Activated T-helper 2 cell treated with anti-CD3 and anti-CD28 coated beads, Interferon-gamma antibody, Interleukin-2, Interleukin-4, amounts not matched to agents 10 μg/mL and 5 μg/mL and 100 μg/mL, durations not matched to agents 14 hours and 24 hours and 36 hours (primary cell): ENCODE data around the gene DDN. TPM values are rescaled to one million over a fixed set of nuclear protein-coding genes. Genes with fewer than 3 reads are reported as not detected.
A peak's percentile ranks its signal among the peaks of the same experiment; 100 is the strongest.

Source experiments
- DNase-seq: peaks from one replicate; pipeline ENCODE4 v3.0.0; 2021; ENCODE audit warnings: low spot score
- H3K27ac Mint-ChIP-seq: one replicate; pipeline ENCODE4 v1.8.0; 2021; ENCODE audit warnings: mixed read lengths
- H3K27me3 Mint-ChIP-seq: one replicate; pipeline ENCODE4 v1.8.0; 2021; ENCODE audit warnings: low read depth, mixed read lengths
- H3K36me3 Mint-ChIP-seq: one replicate; pipeline ENCODE4 v1.8.0; 2021; ENCODE audit warnings: low read depth, mixed read lengths
- H3K4me1 Mint-ChIP-seq: one replicate; pipeline ENCODE4 v1.8.0; 2021; ENCODE audit warnings: low read depth, mixed read lengths
- H3K4me3 Mint-ChIP-seq: one replicate; pipeline ENCODE4 v1.8.0; 2021; ENCODE audit warnings: low read depth, mild to moderate bottlenecking, moderate library complexity, mixed read lengths
- H3K9me3 Mint-ChIP-seq: one replicate; pipeline ENCODE4 v1.8.0; 2021; ENCODE audit warnings: mixed read lengths
- intact Hi-C: fragments of 100-400 bp; cut with micrococcal nuclease; formaldehyde crosslinking; loops from one replicate; pipeline ENCODE4 v1.15.1; 2023
- total RNA-seq: library from RNA; stranded (reverse); gene quantifications from 2 replicates; pipeline ENCODE4 v1.2.3, GENCODE V29; 2022

The DDN gene
- total RNA-seq, 1 donor from 2014 or later: 0.91 TPM

DNA sequence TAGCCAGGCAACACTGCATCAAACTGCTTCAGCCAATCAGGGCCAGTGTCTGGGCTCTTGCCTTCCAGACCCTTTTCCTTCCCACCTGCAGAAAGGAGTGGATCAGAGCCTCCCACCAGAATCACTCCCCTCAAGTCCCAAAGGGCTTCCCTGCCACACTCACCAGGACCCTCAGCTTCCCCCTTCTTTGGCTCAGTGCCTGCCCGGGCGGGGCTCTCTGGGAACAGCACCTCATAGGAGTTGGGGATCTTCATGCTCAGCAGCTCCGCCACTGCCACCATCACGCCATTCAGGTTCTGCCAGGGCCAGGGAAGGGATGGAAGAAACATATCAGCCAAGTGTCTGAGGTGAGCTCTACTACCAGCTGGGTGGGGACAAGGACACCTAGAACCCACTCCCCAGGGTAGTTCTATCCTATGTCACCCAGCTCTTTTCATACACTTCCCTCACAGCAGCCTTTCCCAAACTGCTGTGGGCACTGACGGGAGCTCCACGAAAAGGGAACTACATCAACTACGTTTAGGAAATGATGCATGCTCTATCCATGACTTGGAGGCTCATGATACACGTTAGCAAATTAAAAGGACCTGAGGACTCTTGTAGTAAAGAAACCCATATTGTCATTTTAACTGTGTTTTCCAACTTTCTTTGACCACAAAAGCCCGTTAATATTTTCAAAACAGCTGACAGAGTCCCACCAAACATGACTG is 28.8 kb upstream of the DDN start:
- DNase-seq: no peak
- peaks cover 72% of the 10 kb centered on the region for H3K36me3 Mint-ChIP-seq

DNA sequence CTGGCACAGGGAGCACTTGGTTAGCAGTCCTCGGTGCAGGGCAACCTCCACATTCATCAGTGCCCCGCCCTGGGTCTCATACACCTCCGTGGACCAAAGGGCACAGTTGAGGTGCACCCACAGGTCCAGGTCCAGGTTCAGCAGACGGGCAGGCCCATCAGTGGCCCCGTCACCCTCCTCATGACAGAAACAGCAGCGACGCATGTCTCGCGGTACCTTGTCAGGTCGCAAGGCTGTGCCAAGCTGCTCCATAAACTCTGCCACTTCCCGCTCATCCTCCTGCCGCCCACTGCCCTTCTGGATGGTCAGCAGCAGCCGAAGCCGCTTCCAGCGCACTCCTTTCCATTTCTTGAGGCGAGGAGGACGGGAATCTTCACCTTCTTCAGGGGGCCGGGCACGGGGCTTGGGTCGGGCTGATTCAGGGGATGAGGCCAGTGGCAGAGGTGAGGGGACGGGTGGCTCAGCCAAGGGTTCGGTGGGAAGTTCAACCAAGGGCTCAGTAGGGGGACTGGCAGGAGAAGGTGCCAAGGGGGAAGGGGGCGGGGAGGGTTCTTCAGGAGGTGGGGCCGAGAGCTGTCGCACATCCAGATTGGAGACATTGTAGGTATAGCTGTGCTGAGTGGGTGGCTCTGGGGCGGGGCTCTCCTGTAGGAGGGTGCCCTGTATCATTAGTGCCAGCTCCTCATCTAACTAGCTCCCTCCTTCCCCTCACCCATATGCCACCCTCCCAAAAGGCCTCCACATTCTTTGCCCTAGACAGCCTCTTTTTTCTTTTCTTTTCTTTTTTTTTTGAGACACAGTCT is 27.7 kb upstream of the DDN start:
- H3K27me3 Mint-ChIP-seq: no peaks in the 10 kb centered on the region
- no peak overlapping the region for H3K4me3 Mint-ChIP-seq
- H3K9me3 Mint-ChIP-seq: no peaks in the 10 kb centered on the region
- no peak for DNase-seq
- intact Hi-C loops: no loop called here
- H3K27ac Mint-ChIP-seq: no peak overlapping the region
- peaks cover 75% of the 10 kb centered on the region for H3K36me3 Mint-ChIP-seq
- H3K4me1 Mint-ChIP-seq: no peaks in the 10 kb centered on the region

More for the DNA sequence above, 28.8 kb upstream of the DDN start:
- no peaks in the 10 kb centered on the region for H3K4me1 Mint-ChIP-seq
- H3K27me3 Mint-ChIP-seq: no peaks in the 10 kb centered on the region
- intact Hi-C loops: no loop called here
- no peak overlapping the region for H3K4me3 Mint-ChIP-seq
- H3K27ac Mint-ChIP-seq: no peak overlapping the region
- no peaks in the 10 kb centered on the region for H3K9me3 Mint-ChIP-seq

DNA sequence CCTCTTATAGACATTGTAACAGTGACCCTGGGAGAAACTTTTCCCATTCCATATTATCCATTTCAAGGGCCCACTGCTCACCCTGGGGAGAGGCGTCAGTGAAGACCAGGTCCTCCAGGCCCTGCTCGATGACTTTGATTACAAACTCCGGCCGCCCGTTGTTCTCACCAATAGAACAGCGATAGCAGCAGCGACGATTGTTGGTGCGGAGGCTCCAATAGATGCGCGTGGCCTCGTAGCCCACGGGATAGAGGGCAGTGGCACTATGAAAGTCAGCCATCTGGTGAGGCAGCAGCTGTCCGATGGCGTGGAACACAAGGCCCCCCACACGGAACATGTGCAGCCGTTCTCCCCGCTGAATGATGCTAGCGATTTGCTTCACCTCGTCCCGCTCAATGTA is 26.9 kb upstream of the DDN start:
- Mint-ChIP-seq H3K36me3 (peaks cover 72% of the 10 kb centered on the region), H3K27ac (no peak overlapping the region), H3K4me3 (no peak overlapping the region), H3K4me1 (no peaks in the 10 kb centered on the region), H3K9me3 (no peaks in the 10 kb centered on the region), H3K27me3 (no peaks in the 10 kb centered on the region)
- intact Hi-C loops: no loop called here
- no peak for DNase-seq

DNA sequence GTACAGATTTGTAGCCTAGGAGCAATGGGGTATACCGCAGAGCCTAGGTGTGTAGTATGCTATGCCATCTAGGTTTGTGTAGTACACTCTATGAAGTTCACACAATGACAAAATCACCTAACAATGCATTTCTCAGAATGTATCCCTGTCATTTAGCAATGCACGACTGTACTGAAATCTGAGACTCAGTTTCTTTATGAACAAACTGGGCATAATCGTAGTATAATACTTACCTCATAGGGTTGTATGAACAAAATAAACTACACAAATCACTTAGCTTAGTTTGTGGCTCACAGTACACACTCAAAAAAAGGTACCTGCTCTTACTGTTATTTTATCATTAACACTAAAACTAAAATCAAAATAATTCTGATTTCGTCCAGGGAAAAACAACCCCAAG is 26.3 kb upstream of the DDN start:
- intact Hi-C loops: no loop called here
- Mint-ChIP-seq H3K4me3 (no peak overlapping the region), H3K27ac (no peak overlapping the region), H3K36me3 (peaks cover 68% of the 10 kb centered on the region), H3K9me3 (no peaks in the 10 kb centered on the region), H3K4me1 (no peaks in the 10 kb centered on the region), H3K27me3 (no peaks in the 10 kb centered on the region)
- DNase-seq: no peak

DNA sequence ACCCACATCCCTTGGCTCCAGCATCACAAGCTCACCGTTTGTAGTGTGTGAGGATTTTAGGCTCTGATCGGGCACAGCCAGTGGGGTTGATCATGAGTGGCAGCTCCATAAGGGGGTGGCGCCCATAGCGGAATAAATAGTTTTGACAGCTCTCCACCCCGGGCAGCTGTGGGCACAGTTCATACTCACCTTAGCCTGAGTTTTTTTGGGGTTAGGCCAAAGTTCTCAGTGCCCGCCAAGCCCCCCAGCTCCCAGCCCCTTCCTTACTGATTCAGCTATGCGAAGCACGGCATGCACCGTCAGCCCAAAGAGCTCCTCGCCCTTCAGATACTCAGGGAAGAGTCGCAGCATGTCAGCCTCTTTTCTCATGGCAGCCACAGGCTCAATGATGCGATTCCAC is 25.4 kb upstream of the DDN start:
- H3K27me3 Mint-ChIP-seq: no peaks in the 10 kb centered on the region
- H3K36me3 Mint-ChIP-seq: peaks cover 68% of the 10 kb centered on the region
- intact Hi-C loops: no loop called here
- H3K4me3 Mint-ChIP-seq: no peak overlapping the region
- H3K4me1 Mint-ChIP-seq: peaks cover 5% of the 10 kb centered on the region
- no peak overlapping the region for H3K27ac Mint-ChIP-seq
- no peak for DNase-seq
- H3K9me3 Mint-ChIP-seq: no peaks in the 10 kb centered on the region

DNA sequence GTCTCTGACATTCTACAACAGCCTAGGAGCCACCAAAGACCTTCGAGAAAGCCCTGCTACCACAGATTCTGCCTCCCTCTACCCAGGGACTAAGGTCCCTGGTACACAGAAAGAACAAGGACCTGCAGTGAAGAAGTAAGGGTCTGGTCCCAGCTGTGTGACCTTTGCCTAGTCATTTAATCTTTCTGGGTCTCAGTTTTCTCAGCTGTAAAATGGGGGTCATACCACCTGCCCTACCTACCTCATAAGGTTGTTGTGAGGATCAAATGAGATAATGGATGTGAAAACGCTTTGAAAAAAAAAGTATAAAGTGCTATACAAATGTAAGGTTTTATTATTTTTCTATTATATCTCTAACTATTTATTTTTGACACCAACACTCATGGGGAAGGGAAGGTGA is 24.6 kb upstream of the DDN start:
- intact Hi-C loops: no loop called here
- peaks cover 67% of the 10 kb centered on the region for H3K36me3 Mint-ChIP-seq
- H3K27ac Mint-ChIP-seq: no peak overlapping the region
- no peaks in the 10 kb centered on the region for H3K9me3 Mint-ChIP-seq
- peaks cover 10% of the 10 kb centered on the region for H3K4me1 Mint-ChIP-seq
- no peak overlapping the region for H3K4me3 Mint-ChIP-seq
- no peak for DNase-seq
- no peaks in the 10 kb centered on the region for H3K27me3 Mint-ChIP-seq

DNA sequence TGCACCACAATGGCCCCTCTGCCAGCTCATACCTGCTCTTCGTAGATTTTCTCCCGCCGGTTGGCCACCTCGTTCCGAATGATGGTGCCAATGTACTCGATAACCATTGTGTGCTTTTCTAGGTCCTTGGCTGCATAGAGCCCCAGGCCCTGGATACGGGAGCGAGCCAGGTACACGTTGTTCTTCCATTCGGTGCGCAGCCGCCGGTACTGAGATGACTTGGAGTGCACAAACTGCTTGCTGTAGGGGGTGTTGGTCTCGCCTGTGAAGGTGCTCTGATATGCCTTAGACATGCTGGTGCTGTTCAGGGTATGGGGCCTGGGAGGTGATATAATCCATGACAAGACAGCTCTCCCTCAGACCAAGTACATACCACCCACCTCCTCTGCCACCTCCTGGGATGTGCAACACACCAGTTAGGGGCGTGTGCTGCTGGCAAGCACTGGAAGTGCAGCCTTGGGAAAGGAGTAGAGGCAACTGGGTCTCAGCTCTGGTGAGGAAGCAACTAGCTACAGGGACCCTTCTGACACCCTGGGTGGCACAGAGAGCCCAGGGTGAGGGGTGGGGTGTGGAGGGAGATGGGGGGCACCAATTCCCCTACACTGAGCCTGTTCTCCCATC is 23.5 kb upstream of the DDN start:
- Mint-ChIP-seq H3K4me3 (no peak overlapping the region), H3K9me3 (no peaks in the 10 kb centered on the region), H3K36me3 (peaks cover 61% of the 10 kb centered on the region), H3K4me1 (peaks cover 14% of the 10 kb centered on the region), H3K27me3 (no peaks in the 10 kb centered on the region), H3K27ac (no peak overlapping the region)
- intact Hi-C loops: no loop called here
- no peak for DNase-seq

DNA sequence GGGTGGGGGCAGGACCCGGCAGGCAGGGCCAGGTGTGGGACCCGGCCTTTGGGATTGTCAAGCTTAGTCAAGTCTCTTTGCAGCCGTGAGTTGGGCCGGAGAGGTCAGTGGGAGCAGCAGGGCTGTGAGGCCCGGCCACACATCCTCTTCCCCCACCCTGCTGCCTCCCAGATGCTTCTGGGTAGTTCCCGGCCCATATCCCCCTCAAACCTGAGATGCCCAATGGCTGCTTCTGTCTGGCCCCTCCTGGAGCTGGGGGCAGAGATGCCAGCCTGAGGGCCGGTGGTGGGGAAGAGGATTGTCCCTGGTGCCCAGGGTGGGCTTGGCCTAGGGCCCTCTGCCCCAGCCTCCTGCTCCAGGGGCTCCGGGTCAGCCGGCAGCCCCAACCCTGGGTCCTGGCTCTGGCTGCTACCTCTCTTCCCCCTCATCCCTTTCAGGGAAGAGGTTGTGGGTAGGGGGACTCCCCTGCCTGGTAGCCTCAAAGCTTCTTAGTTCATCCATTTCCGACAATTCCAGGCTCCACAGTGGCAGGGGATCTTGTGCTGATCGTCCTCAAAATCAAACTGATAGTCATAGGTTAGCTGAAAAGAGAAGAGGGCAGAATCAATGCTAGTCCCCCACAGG is 22.2 kb upstream of the DDN start:
- Mint-ChIP-seq H3K36me3 (peaks cover 53% of the 10 kb centered on the region), H3K4me1 (peaks cover 25% of the 10 kb centered on the region), H3K27ac (no peak overlapping the region), H3K9me3 (no peaks in the 10 kb centered on the region), H3K4me3 (no peak overlapping the region), H3K27me3 (no peaks in the 10 kb centered on the region)
- intact Hi-C loops: no loop called here
- DNase-seq: no peak

DNA sequence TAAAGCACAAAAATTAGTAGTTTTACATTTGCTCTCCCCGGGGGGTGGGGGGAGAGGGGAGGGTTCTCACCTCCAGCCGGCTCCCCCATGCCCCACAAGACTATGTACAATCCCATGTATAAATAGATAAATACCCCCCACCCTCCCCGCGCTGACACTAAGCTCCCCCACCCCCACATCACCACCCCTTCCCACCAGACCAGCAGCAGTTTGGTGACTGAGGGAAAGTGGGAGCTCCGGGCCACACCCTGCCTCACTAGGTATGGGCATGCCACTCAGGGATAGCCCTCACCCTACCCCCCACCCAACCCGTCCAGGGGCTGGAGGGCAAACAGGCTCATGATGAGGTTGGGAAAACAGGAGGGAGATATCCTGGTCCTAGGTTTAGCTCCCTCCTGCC is 21.3 kb upstream of the DDN start:
- H3K4me1 Mint-ChIP-seq: peaks cover 25% of the 10 kb centered on the region
- H3K36me3 Mint-ChIP-seq: peaks cover 51% of the 10 kb centered on the region
- no peak overlapping the region for H3K4me3 Mint-ChIP-seq
- H3K27ac Mint-ChIP-seq: no peak overlapping the region
- intact Hi-C loops: no loop called here
- DNase-seq: no peak
- H3K27me3 Mint-ChIP-seq: no peaks in the 10 kb centered on the region
- no peaks in the 10 kb centered on the region for H3K9me3 Mint-ChIP-seq

DNA sequence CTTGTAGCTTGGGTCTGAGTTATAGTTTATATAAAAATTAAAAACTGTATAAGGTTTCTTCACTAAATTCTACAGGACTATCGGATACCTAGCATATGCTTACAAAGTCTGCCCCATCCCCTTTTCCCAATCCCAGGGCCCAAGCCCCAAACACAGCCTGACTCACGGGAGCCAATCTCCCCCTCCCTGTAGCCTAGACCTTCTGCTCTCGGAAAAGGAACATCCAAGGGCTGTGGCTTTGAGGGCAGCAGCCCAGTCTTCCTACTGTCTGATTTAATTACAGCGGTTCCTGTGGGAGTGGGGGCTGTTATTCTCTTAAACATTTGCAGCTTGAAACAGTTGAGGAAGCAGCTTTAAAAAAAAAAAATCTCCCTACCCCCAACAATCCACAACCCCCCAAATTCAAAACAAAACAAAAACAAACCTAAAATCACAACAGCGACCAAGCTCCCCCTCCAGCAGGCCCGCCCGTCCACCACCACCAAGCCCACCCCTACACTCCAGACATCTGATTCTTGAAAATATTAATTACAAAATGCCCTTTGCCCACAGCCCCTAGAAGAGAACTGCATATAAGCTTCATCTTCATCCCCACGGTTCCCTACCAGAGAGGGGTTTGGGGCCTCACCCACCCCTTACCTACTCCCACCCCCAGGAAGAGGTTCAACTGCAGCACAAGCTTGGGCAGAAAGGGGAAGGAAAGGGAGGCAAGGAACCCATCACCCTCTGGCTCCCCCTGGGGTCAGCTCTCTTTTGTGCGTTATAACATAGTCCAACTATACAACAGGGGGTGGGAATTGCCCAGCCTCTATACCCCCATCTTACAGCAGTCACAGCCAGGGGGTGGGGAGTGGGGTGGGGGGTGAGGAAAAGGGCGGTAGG is 20.5 kb upstream of the DDN start:
- no peak for DNase-seq
- Mint-ChIP-seq H3K36me3 (peaks cover 49% of the 10 kb centered on the region), H3K27ac (peak overlapping the region; percentile 83), H3K27me3 (no peaks in the 10 kb centered on the region), H3K9me3 (no peaks in the 10 kb centered on the region), H3K4me3 (peak overlapping the region; percentile 73), H3K4me1 (peaks cover 25% of the 10 kb centered on the region)
- intact Hi-C loops: no loop called here

DNA sequence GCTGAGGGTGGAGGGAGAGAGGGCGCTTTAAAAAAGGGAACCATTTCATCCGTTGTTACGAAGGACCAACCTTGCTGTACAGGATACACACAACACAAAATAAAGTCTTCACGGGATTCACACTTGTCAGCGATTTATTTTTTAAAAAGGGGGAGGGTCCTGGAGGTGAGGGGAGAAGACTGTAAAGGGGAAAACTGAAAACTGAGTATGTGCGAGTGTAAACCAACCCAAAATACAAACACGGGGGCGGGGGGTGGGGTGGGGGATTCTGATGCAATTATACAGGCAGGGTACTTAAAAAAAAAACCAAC is 19.9 kb upstream of the DDN start:
- H3K36me3 Mint-ChIP-seq: peaks cover 52% of the 10 kb centered on the region
- H3K4me3 Mint-ChIP-seq: peak overlapping the region; percentile 90
- no peaks in the 10 kb centered on the region for H3K27me3 Mint-ChIP-seq
- H3K9me3 Mint-ChIP-seq: no peaks in the 10 kb centered on the region
- intact Hi-C loops: no loop called here
- DNase-seq: no peak
- H3K4me1 Mint-ChIP-seq: peaks cover 25% of the 10 kb centered on the region
- peak overlapping the region; percentile 93 for H3K27ac Mint-ChIP-seq
